ENCODE data around the gene PHF12. TPM values are rescaled to one million over a fixed set of nuclear protein-coding genes. Genes with fewer than 3 reads are reported as not detected.

The PHF12 gene
- total and polyA plus RNA-seq, 2 of the 13 experiments (the other 11 are each of a cell fraction or from before 2014, with no cell fraction given): 9.8 to 17.1 TPM

- peak; percentile 17 for TF ChIP-seq ZNF280D (CRISPR knock-in tag; IDR thresholded peaks at IDR 0.05)
- peak; percentile 89 for TF ChIP-seq GABPB1 (CRISPR knock-in tag; IDR thresholded peaks at IDR 0.05)
- peak; percentile 7; the same call in 1 of the 2 replicates for TF ChIP-seq ZBTB7A (CRISPR knock-in tag; IDR thresholded peaks at IDR 0.05)
- TF ChIP-seq MEF2D (CRISPR knock-in tag; IDR thresholded peaks at IDR 0.05): 0 out of 2 replicates have a peak, but pooled peaks have one; percentile 38
- no peak for TF ChIP-seq ZNF652 (CRISPR knock-in tag; IDR thresholded peaks at IDR 0.05; ENCODE audit: borderline replicate concordance, low read depth)
- TF ChIP-seq KMT2A (CRISPR knock-in tag; IDR thresholded peaks at IDR 0.05): peak; percentile 31; the same call in 1 of the 2 replicates
- TF ChIP-seq, protein P1, sequence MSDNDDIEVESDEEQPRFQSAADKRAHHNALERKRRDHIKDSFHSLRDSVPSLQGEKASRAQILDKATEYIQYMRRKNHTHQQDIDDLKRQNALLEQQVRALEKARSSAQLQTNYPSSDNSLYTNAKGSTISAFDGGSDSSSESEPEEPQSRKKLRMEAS (IDR thresholded peaks at IDR 0.05): peak; percentile 12
- TF ChIP-seq PHF5A (CRISPR knock-in tag; IDR thresholded peaks at IDR 0.05; ENCODE audit: low read depth, unreplicated experiment): peak; percentile 56
- TF ChIP-seq, protein P2, sequence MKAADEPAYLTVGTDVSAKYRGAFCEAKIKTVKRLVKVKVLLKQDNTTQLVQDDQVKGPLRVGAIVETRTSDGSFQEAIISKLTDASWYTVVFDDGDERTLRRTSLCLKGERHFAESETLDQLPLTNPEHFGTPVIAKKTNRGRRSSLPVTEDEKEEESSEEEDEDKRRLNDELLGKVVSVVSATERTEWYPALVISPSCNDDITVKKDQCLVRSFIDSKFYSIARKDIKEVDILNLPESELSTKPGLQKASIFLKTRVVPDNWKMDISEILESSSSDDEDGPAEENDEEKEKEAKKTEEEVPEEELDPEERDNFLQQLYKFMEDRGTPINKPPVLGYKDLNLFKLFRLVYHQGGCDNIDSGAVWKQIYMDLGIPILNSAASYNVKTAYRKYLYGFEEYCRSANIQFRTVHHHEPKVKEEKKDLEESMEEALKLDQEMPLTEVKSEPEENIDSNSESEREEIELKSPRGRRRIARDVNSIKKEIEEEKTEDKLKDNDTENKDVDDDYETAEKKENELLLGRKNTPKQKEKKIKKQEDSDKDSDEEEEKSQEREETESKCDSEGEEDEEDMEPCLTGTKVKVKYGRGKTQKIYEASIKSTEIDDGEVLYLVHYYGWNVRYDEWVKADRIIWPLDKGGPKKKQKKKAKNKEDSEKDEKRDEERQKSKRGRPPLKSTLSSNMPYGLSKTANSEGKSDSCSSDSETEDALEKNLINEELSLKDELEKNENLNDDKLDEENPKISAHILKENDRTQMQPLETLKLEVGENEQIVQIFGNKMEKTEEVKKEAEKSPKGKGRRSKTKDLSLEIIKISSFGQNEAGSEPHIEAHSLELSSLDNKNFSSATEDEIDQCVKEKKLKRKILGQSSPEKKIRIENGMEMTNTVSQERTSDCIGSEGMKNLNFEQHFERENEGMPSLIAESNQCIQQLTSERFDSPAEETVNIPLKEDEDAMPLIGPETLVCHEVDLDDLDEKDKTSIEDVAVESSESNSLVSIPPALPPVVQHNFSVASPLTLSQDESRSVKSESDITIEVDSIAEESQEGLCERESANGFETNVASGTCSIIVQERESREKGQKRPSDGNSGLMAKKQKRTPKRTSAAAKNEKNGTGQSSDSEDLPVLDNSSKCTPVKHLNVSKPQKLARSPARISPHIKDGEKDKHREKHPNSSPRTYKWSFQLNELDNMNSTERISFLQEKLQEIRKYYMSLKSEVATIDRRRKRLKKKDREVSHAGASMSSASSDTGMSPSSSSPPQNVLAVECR (CRISPR knock-in tag; IDR thresholded peaks at IDR 0.05; ENCODE audit: borderline replicate concordance): peak; percentile 82
- no peak for TF ChIP-seq ATM (IDR thresholded peaks at IDR 0.05; ENCODE audit: borderline replicate concordance)
- 0 out of 2 replicates have a peak, but pooled peaks have one; percentile 6 for TF ChIP-seq ZHX1 (CRISPR knock-in tag; IDR thresholded peaks at IDR 0.05; ENCODE audit: low read depth)
- TF ChIP-seq ZNF770 (CRISPR knock-in tag; IDR thresholded peaks at IDR 0.05): peak; percentile 60; the same call in 1 of the 2 replicates
- TF ChIP-seq KMT2B (CRISPR knock-in tag; IDR thresholded peaks at IDR 0.05): peak; percentile 44; the same call in 1 of the 2 replicates
- no peak for TF ChIP-seq RFXANK (CRISPR knock-in tag; IDR thresholded peaks at IDR 0.05)
- TF ChIP-seq TCF7L2 (IDR thresholded peaks at IDR 0.05; ENCODE audit: low read depth, low read length): no peak
- no peak for TF ChIP-seq TRIM24 (CRISPR knock-in tag; IDR thresholded peaks at IDR 0.05)
Measured at GRCh38 chr17:28896884-28897768, 54.2 kb downstream of the PHF12 start, which contains the start of gene FLOT2 (continued).
